ENCODE results near the gene DAAM1.

DNA sequence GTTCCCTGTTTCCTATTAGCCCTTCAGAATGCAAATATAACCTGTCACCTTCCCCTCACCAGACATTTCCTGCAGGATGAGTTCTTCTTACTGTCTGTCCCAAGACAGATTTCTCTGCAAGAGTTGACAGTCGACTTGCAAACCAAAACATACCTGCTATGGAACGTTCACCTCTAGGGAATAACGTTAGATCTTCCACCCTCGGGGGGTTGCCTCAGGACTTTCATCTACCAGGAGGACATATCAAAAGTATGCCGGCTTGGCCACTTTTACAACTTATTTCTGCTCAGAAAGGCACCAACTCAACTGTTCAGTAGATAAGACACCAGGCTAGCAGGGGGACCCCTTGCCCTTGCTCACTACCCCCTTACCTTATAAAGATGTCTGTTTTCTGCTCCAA is 92.5 kb downstream of the DAAM1 start:
- TF ChIP-seq REST (IDR thresholded peaks at IDR 0.05; ENCODE audit: insufficient read depth in 1 of 2, low read depth in 2 of 2, low read length in 1 of 2) (no peak), CTCF (IDR thresholded peaks at IDR 0.05) (no peak), SIN3A (IDR thresholded peaks at IDR 0.05; ENCODE audit: borderline replicate concordance, insufficient read depth, low read depth, low read length) (no peak)

Measured in Panc1 (cell line).